Measurements from ENCODE around the gene FOXP1.

The FOXP1 gene

GRCh38 chr3:71317749-71318457, 265.6 kb downstream of the FOXP1 start:
- Histone ChIP-seq H3K9me3 (ENCODE audit: control insufficient read depth, low read length) (no peaks in the 10 kb centered on the region), H3K27me3 (ENCODE audit: control insufficient read depth, insufficient read depth, low read length, poor library complexity, severe bottlenecking) (no peaks in the 10 kb centered on the region), H3K4me3 (ENCODE audit: insufficient read depth, low read depth, low read length) (no peak overlapping the region), H3K27ac (ENCODE audit: insufficient read depth, low read depth, low read length, poor library complexity, severe bottlenecking) (no peak overlapping the region), H3K36me3 (ENCODE audit: control insufficient read depth, insufficient read depth, low read length) (no peaks in the 10 kb centered on the region), H3K4me1 (ENCODE audit: control insufficient read depth, insufficient read depth, low read length) (no peaks in the 10 kb centered on the region)
- WGBS, 2 experiments = 90 to 95% methylated on average over 3 to 5 of the region's 5 CpGs

DNA sequence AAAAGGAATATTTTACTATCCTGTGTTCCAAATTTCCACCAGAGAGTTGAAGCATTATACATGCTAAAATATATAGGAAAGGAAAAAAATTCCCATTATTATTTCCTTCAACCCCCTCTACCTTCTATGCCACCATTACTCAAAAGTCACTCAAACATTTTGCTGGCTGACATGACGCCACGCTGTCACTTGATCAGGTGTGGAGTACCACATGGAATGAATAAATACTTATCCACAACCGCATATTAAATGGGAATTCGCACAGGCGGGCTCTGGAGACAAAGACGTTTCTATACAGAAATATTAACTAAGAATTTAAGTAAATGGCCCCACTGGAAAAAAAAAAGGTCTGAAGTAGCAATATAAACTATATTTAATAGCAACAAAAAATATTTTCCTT, 266.4 kb downstream of the FOXP1 start:
- no peaks in the 10 kb centered on the region for H3K27me3 ChIP-seq (ENCODE audit: control insufficient read depth, insufficient read depth, low read length, poor library complexity, severe bottlenecking)
- 96 to 98% methylated on average over 4 to 5 of the region's 6 CpGs for WGBS, 2 experiments
- no peaks in the 10 kb centered on the region for H3K36me3 ChIP-seq (ENCODE audit: control insufficient read depth, insufficient read depth, low read length)
- H3K4me3 ChIP-seq (ENCODE audit: insufficient read depth, low read depth, low read length) = no peak overlapping the region
- H3K4me1 ChIP-seq (ENCODE audit: control insufficient read depth, insufficient read depth, low read length) = no peaks in the 10 kb centered on the region
- H3K9me3 ChIP-seq (ENCODE audit: control insufficient read depth, low read length) = no peaks in the 10 kb centered on the region
- no peak overlapping the region for H3K27ac ChIP-seq (ENCODE audit: insufficient read depth, low read depth, low read length, poor library complexity, severe bottlenecking)

- no peak overlapping the region for H3K27ac ChIP-seq (ENCODE audit: insufficient read depth, low read depth, low read length, poor library complexity, severe bottlenecking)
- no peaks in the 10 kb centered on the region for H3K36me3 ChIP-seq (ENCODE audit: control insufficient read depth, insufficient read depth, low read length)
- H3K9me3 ChIP-seq (ENCODE audit: control insufficient read depth, low read length) = no peaks in the 10 kb centered on the region
- no peaks in the 10 kb centered on the region for H3K27me3 ChIP-seq (ENCODE audit: control insufficient read depth, insufficient read depth, low read length, poor library complexity, severe bottlenecking)
- H3K4me3 ChIP-seq (ENCODE audit: insufficient read depth, low read depth, low read length) = no peak overlapping the region
- no peaks in the 10 kb centered on the region for H3K4me1 ChIP-seq (ENCODE audit: control insufficient read depth, insufficient read depth, low read length)
- 94 to 96% methylated on average over 16 of the region's 16 CpGs for WGBS, 2 experiments
Measured at GRCh38 chr3:71316066-71316777, 267.3 kb downstream of the FOXP1 start.

DNA sequence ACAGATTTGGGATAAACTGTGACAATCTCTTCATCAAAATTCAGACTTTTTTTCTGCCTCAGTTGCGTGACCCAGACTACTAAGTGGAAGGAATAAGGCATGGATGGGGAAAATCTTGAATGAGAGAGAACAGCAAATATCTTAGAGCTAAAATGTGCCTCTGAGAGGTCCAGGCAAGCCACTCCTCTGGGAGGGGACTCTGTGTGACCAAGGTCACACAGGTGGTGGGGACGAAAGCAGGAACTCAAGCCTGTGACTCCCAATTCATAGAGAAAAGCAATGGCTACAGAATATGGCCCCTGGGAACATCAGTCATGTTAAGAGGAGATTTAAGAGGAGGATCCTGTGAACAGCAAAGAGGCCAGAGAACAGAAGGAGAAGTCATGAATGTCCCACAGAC, 268.1 kb downstream of the FOXP1 start:
- Histone ChIP-seq H3K27ac (ENCODE audit: insufficient read depth, low read depth, low read length, poor library complexity, severe bottlenecking) (no peak overlapping the region), H3K4me1 (ENCODE audit: control insufficient read depth, insufficient read depth, low read length) (no peaks in the 10 kb centered on the region), H3K27me3 (ENCODE audit: control insufficient read depth, insufficient read depth, low read length, poor library complexity, severe bottlenecking) (no peaks in the 10 kb centered on the region), H3K9me3 (ENCODE audit: control insufficient read depth, low read length) (no peaks in the 10 kb centered on the region), H3K36me3 (ENCODE audit: control insufficient read depth, insufficient read depth, low read length) (no peaks in the 10 kb centered on the region), H3K4me3 (ENCODE audit: insufficient read depth, low read depth, low read length) (no peak overlapping the region)
- WGBS, 2 experiments = 92 to 93% methylated on average over 2 of the region's 2 CpGs

DNA sequence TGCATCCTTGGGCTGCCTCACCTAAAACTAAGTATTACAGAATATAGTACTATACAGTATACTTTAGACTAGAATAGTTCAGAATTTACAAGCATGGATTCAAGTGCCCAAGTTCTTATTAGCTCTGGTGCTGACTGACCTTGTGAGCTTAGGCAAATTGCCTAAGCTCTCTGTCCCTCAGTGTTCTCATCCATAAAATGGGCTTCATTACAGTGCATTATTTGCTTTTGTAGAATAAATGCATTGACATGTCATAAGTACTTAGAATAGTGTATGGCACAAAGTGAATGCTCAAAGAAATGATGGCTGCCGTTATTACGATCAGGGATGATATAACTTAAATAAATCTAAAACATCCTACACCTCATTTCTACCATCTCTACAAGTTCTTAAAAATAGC, 269.7 kb downstream of the FOXP1 start:
- Histone ChIP-seq H3K4me1 (ENCODE audit: control insufficient read depth, insufficient read depth, low read length) (no peaks in the 10 kb centered on the region), H3K9me3 (ENCODE audit: control insufficient read depth, low read length) (no peaks in the 10 kb centered on the region), H3K4me3 (ENCODE audit: insufficient read depth, low read depth, low read length) (no peak overlapping the region), H3K27me3 (ENCODE audit: control insufficient read depth, insufficient read depth, low read length, poor library complexity, severe bottlenecking) (no peaks in the 10 kb centered on the region), H3K27ac (ENCODE audit: insufficient read depth, low read depth, low read length, poor library complexity, severe bottlenecking) (no peak overlapping the region), H3K36me3 (ENCODE audit: control insufficient read depth, insufficient read depth, low read length) (no peaks in the 10 kb centered on the region)
- WGBS, 2 experiments = 84 to 100% methylated on average over 2 of the region's 2 CpGs

DNA sequence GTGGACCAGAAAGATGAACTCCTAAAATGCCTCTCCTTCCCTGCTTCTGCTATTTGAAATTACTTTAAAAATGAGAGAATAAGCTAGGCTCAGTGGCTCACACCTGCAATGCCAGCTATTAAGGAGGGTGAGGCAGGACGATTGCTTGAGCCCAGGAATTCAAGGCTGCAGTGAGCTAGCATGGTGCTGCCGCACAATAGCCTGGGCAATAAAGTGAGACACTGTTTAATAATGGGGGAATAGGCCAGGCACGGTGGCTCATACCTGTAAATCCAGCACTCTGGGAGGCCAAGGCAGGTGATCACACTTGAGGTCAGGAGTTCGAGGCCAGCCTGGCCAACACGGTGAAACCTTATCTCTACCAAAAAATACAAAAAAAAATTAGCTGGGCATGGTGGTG, 271.1 kb downstream of the FOXP1 start:
- Histone ChIP-seq H3K27ac (ENCODE audit: insufficient read depth, low read depth, low read length, poor library complexity, severe bottlenecking) (no peak overlapping the region), H3K9me3 (ENCODE audit: control insufficient read depth, low read length) (no peaks in the 10 kb centered on the region), H3K4me3 (ENCODE audit: insufficient read depth, low read depth, low read length) (no peak overlapping the region), H3K4me1 (ENCODE audit: control insufficient read depth, insufficient read depth, low read length) (no peaks in the 10 kb centered on the region), H3K27me3 (ENCODE audit: control insufficient read depth, insufficient read depth, low read length, poor library complexity, severe bottlenecking) (no peaks in the 10 kb centered on the region), H3K36me3 (ENCODE audit: control insufficient read depth, insufficient read depth, low read length) (no peaks in the 10 kb centered on the region)
- 86 to 89% methylated on average over 5 of the region's 5 CpGs for WGBS, 2 experiments

GRCh38 chr3:71311661-71312046, 271.9 kb downstream of the FOXP1 start:
- no peaks in the 10 kb centered on the region for H3K36me3 ChIP-seq (ENCODE audit: control insufficient read depth, insufficient read depth, low read length)
- no peak overlapping the region for H3K4me3 ChIP-seq (ENCODE audit: insufficient read depth, low read depth, low read length)
- 84 to 92% methylated on average over 3 of the region's 3 CpGs for WGBS, 2 experiments
- H3K27me3 ChIP-seq (ENCODE audit: control insufficient read depth, insufficient read depth, low read length, poor library complexity, severe bottlenecking) = no peaks in the 10 kb centered on the region
- no peak overlapping the region for H3K27ac ChIP-seq (ENCODE audit: insufficient read depth, low read depth, low read length, poor library complexity, severe bottlenecking)
- no peaks in the 10 kb centered on the region for H3K4me1 ChIP-seq (ENCODE audit: control insufficient read depth, insufficient read depth, low read length)
- H3K9me3 ChIP-seq (ENCODE audit: control insufficient read depth, low read length) = no peaks in the 10 kb centered on the region

DNA sequence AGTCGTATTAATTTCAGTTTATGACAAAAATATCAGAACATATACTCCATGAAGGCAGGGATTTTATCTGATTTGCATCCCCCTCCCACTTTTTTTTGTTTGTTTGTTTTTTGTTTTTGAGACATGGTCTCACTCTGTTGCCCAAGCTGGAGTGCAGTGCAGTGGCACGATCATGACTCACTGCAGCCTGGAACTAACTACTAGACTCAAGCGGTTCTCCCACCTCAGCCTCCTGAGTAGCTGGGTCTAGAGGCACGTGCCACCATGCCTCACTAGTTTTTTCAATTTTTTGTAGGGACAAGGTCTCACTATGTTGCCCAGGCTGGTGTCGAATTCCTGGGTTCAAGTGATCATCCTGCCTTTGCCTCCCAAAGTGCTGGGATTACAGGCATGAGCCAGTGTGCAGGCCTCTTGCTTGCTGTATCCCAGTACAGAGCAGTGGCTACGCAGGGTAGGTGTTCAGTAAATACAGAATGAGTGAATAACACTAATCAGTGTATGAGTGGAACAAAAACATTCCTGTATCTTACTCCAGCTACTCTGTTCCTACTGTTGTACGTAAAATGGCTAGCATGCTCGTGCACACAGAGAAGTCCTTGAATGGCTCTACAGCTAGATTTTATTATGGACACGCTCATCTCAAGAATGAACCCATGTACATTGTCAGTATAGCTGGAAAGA, 272.4 kb downstream of the FOXP1 start:
- H3K27ac ChIP-seq (ENCODE audit: insufficient read depth, low read depth, low read length, poor library complexity, severe bottlenecking) = no peak overlapping the region
- H3K4me1 ChIP-seq (ENCODE audit: control insufficient read depth, insufficient read depth, low read length) = peaks cover 2% of the 10 kb centered on the region
- no peaks in the 10 kb centered on the region for H3K36me3 ChIP-seq (ENCODE audit: control insufficient read depth, insufficient read depth, low read length)
- H3K9me3 ChIP-seq (ENCODE audit: control insufficient read depth, low read length) = no peaks in the 10 kb centered on the region
- WGBS, 2 experiments = 94 to 96% methylated on average over 9 of the region's 9 CpGs
- H3K27me3 ChIP-seq (ENCODE audit: control insufficient read depth, insufficient read depth, low read length, poor library complexity, severe bottlenecking) = no peaks in the 10 kb centered on the region
- H3K4me3 ChIP-seq (ENCODE audit: insufficient read depth, low read depth, low read length) = no peak overlapping the region

DNA sequence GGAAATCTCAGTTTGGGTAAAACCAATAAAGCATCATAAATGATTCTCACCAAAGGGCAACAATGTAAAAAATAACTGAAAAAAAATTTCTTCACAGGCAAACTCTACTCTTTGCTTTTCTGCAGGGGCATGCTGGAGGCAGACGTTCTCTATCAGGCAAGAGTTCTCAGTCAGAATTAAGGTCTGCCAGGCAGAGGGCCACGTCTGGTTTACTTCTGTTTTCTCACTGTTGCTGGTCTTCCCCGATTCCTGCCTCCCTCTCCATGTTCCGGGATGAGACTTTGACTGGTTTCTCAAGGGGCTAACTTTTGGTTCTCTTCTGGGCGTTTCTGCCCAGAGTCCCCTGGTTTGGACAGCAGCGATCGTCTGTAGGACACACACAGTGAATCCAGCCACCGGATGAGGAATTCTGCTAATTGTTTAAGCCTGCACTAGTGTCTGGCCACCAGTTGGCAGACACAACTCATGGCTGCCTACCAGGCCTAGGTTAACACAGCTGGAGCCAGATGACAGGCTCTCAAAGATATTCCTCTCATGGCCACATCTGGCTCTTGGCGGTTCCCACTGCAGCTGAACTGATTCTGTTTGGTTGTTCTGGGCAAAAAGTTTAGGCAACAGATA, 273.1 kb downstream of the FOXP1 start:
- H3K27ac ChIP-seq (ENCODE audit: insufficient read depth, low read depth, low read length, poor library complexity, severe bottlenecking) = no peak overlapping the region
- no peaks in the 10 kb centered on the region for H3K9me3 ChIP-seq (ENCODE audit: control insufficient read depth, low read length)
- H3K4me3 ChIP-seq (ENCODE audit: insufficient read depth, low read depth, low read length) = no peak overlapping the region
- WGBS, 2 experiments = 83 to 89% methylated on average over 9 of the region's 9 CpGs
- H3K4me1 ChIP-seq (ENCODE audit: control insufficient read depth, insufficient read depth, low read length) = peaks cover 5% of the 10 kb centered on the region
- H3K36me3 ChIP-seq (ENCODE audit: control insufficient read depth, insufficient read depth, low read length) = no peaks in the 10 kb centered on the region
- H3K27me3 ChIP-seq (ENCODE audit: control insufficient read depth, insufficient read depth, low read length, poor library complexity, severe bottlenecking) = no peaks in the 10 kb centered on the region

DNA sequence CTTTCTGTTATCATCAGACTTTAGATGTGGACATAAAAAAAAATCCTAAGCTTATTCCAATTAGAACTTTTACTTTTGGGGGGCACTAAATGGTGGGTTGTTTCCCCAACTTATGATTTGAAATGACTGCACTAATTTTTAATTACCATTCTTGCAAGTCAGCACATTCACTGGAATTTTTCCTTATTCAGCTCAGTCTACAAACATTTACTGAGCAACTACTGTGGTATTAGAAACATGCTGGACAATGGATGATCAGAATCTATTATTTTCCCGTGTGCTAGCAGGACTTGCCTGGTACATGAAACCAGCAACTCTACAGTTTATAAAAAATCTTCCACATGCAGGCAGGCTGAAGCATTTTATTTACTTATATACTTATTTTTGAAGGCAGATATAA, 273.6 kb downstream of the FOXP1 start:
- no peaks in the 10 kb centered on the region for H3K27me3 ChIP-seq (ENCODE audit: control insufficient read depth, insufficient read depth, low read length, poor library complexity, severe bottlenecking)
- peaks cover 5% of the 10 kb centered on the region for H3K4me1 ChIP-seq (ENCODE audit: control insufficient read depth, insufficient read depth, low read length)

More for the DNA sequence above, 273.6 kb downstream of the FOXP1 start:
- no peaks in the 10 kb centered on the region for H3K36me3 ChIP-seq (ENCODE audit: control insufficient read depth, insufficient read depth, low read length)
- H3K9me3 ChIP-seq (ENCODE audit: control insufficient read depth, low read length) = no peaks in the 10 kb centered on the region
- WGBS, 2 experiments = 86 to 92% methylated on average over 1 of the region's 1 CpG
- no peak overlapping the region for H3K27ac ChIP-seq (ENCODE audit: insufficient read depth, low read depth, low read length, poor library complexity, severe bottlenecking)
- no peak overlapping the region for H3K4me3 ChIP-seq (ENCODE audit: insufficient read depth, low read depth, low read length)

Measured in ectodermal cell (in vitro differentiated cells).